Measurements from ENCODE around the gene EEF1AKMT2. TPM values are rescaled to one million over a fixed set of nuclear protein-coding genes. Genes with fewer than 3 reads are reported as not detected.

The EEF1AKMT2 gene
- total RNA-seq, 1 donor, result 19.9 TPM

GRCh38 chr10:124739986-124740368 lies 51.7 kb downstream of the EEF1AKMT2 start:
- no peak for DNase-seq (ENCODE audit: low read depth)

GRCh38 chr10:124739119-124739921 lies 52.4 kb downstream of the EEF1AKMT2 start:
- H3K4me3 ChIP-seq (ENCODE audit: low read depth, low read length), result no peak overlapping the region
- DNase-seq (ENCODE audit: low read depth), result peak; percentile 87
- TF ChIP-seq CTCF (IDR thresholded peaks at IDR 0.05; ENCODE audit: insufficient read depth, low read depth, low read length), result no peak

More at GRCh38 chr10:124739986-124740368, 51.7 kb downstream of the EEF1AKMT2 start:
- peak overlapping the region; percentile 32 for H3K4me3 ChIP-seq (ENCODE audit: low read depth, low read length)
- TF ChIP-seq CTCF (IDR thresholded peaks at IDR 0.05; ENCODE audit: insufficient read depth, low read depth, low read length), result no peak

GRCh38 chr10:124738441-124738840 lies 53.2 kb downstream of the EEF1AKMT2 start:
- H3K4me3 ChIP-seq (ENCODE audit: low read depth, low read length), result no peak overlapping the region
- DNase-seq (ENCODE audit: low read depth), result no peak
- TF ChIP-seq CTCF (IDR thresholded peaks at IDR 0.05; ENCODE audit: insufficient read depth, low read depth, low read length), result no peak

GRCh38 chr10:124737708-124738107 lies 54.0 kb downstream of the EEF1AKMT2 start:
- DNase-seq (ENCODE audit: low read depth), result no peak
- H3K4me3 ChIP-seq (ENCODE audit: low read depth, low read length), result no peak overlapping the region
- TF ChIP-seq CTCF (IDR thresholded peaks at IDR 0.05; ENCODE audit: insufficient read depth, low read depth, low read length), result no peak

GRCh38 chr10:124737221-124737620 lies 54.5 kb downstream of the EEF1AKMT2 start:
- no peak overlapping the region for H3K4me3 ChIP-seq (ENCODE audit: low read depth, low read length)
- DNase-seq (ENCODE audit: low read depth), result no peak
- TF ChIP-seq CTCF (IDR thresholded peaks at IDR 0.05; ENCODE audit: insufficient read depth, low read depth, low read length), result no peak

- no peak overlapping the region for H3K4me3 ChIP-seq (ENCODE audit: low read depth, low read length)
- peak; percentile 88 for DNase-seq (ENCODE audit: low read depth)
Observed at GRCh38 chr10:124736491-124737136, 55.1 kb downstream of the EEF1AKMT2 start.

More at GRCh38 chr10:124736491-124737136, 55.1 kb downstream of the EEF1AKMT2 start:
- no peak for TF ChIP-seq CTCF (IDR thresholded peaks at IDR 0.05; ENCODE audit: insufficient read depth, low read depth, low read length)
